Measurements from ENCODE around the gene BICRAL.

DNA sequence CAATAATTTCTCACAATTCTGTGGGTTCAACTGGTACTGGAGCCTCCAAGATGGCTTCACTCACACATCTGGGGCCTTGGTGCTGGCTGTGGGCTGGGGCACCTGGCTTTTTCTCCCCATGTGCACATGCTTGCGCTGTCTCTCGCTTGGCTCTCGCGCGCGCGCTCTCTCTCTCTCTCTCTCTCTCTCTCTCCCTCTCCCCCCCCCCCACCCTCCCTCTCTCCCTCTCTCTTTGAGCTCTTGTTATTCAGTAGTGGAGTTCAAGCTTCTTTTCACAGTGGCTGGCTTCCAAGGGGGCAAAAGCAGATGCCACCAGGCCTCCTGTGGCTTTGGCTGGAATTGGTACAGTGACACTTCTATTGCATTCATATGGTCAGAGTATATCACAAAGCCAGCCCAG lies 25.1 kb upstream of the BICRAL start:
- TF ChIP-seq EP300 (IDR thresholded peaks at IDR 0.05) (no peak), POLR2A (IDR thresholded peaks at IDR 0.05) (no peak), POLR2AphosphoS5 (IDR thresholded peaks at IDR 0.05) (no peak)
- TF ChIP-seq, protein P1, sequence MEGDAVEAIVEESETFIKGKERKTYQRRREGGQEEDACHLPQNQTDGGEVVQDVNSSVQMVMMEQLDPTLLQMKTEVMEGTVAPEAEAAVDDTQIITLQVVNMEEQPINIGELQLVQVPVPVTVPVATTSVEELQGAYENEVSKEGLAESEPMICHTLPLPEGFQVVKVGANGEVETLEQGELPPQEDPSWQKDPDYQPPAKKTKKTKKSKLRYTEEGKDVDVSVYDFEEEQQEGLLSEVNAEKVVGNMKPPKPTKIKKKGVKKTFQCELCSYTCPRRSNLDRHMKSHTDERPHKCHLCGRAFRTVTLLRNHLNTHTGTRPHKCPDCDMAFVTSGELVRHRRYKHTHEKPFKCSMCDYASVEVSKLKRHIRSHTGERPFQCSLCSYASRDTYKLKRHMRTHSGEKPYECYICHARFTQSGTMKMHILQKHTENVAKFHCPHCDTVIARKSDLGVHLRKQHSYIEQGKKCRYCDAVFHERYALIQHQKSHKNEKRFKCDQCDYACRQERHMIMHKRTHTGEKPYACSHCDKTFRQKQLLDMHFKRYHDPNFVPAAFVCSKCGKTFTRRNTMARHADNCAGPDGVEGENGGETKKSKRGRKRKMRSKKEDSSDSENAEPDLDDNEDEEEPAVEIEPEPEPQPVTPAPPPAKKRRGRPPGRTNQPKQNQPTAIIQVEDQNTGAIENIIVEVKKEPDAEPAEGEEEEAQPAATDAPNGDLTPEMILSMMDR (IDR thresholded peaks at IDR 0.05) = no peak

All from stomach (tissue), 4 donors.